COLO668 (cell line): Measurements from ENCODE around the gene ZBTB24.

ENCODE experiments used
- DNase-seq: peaks from one replicate; lab custom pipeline; 2025; ENCODE audit not compliant: unreplicated experiment; lab: John Stamatoyannopoulos, UW

ZBTB24 gene

DNA sequence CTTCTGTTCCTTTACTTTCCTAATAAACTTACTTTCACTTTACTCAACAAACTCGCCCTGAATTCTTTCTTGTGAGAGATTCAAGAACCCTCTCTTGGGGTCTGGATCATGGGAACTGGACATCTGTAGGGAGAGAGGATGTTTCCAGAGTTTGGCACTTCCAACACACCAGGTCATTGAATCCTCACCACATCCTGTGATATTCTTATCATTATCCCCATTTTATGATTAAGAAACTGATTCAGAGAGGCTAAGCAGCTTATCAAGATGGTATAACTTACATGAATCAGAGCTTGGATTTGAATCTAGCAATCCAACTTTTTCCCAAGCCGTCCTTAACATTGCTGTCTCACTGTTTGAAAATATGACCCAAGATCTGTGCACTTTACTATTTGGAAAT, 58.1 kb downstream of the ZBTB24 start:
- no peak for DNase-seq

DNA sequence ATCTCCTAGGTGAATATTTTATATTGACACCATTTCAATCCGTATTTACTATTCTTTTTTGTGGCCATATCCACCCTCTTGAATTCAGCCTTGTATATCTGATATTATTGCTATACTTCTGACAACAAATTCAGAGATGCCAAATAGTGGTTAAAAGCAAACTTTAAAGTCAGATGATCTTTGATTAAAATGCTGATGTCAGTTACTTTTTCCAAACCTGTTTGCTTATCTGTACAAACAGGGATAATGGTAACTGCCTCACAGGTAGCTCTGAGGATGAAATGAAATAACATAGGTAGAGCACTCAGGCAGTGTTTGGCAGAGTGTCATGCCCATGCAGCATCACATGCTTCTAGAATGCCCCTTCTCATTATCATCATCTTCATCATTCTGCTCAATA, 61.8 kb downstream of the ZBTB24 start:
- DNase-seq: no peak

- DNase-seq: no peak
Measured at GRCh38 chr6:109420751-109421150, 62.3 kb downstream of the ZBTB24 start.

- no peak for DNase-seq
Measured at GRCh38 chr6:109417646-109418045, 65.4 kb downstream of the ZBTB24 start.
